ENCODE results near the gene LRRC46.

LRRC46 gene

DNA sequence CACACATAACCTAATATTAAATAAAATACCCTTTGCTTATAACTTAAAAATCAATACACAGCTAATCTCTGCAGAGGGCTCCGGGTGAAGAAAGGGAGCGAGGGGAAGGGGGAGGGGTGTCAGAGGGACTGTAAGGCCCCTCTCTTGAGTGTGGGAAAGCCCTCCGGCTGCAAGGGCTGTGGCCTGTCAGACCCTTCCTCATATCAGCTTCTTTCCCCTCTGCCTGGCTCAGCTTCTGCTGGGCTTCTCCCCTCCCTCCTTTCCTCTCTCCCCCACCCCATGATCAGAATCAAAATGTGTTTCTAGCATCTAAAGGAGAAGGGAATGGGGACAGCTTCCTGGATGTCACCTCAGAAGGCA lies 14.2 kb downstream of the LRRC46 start:
- DNase-seq (ENCODE audit: low read depth): no peak
- no peak overlapping the region for H3K4me3 ChIP-seq (ENCODE audit: low read depth, low read length)

DNA sequence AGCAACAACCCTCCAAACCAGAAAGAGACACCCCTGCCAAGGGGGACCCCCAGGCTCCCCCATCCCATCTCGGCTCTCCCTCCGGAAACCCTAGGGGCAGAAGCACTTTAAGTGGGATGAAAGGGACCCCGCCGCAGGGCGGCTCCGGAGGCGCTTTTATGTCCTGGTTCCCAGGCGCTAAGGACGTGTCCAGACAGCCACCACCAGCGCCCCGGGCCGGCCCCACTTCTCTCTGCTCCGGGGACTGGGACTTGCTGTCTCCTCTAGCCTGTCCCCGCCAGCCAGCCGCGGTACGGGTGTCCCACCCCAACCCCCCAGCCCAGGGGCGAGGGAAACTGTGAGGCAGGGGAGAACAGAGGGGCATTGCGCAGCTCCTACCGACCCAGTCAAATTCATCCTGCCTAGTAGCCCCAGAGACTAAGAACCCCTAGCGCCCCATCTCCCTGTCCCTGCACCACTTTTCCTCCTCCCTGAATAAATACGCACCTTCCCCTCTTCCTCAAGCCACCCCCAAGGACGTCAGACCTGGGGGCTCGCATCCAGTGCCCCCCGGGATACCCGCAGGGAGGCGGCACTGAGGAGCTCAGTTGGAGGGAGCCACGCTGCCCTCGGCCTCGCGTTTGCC lies 15.4 kb downstream of the LRRC46 start:
- H3K4me3 ChIP-seq (ENCODE audit: low read depth, low read length): peak overlapping the region; percentile 25
- no peak for DNase-seq (ENCODE audit: low read depth)

DNA sequence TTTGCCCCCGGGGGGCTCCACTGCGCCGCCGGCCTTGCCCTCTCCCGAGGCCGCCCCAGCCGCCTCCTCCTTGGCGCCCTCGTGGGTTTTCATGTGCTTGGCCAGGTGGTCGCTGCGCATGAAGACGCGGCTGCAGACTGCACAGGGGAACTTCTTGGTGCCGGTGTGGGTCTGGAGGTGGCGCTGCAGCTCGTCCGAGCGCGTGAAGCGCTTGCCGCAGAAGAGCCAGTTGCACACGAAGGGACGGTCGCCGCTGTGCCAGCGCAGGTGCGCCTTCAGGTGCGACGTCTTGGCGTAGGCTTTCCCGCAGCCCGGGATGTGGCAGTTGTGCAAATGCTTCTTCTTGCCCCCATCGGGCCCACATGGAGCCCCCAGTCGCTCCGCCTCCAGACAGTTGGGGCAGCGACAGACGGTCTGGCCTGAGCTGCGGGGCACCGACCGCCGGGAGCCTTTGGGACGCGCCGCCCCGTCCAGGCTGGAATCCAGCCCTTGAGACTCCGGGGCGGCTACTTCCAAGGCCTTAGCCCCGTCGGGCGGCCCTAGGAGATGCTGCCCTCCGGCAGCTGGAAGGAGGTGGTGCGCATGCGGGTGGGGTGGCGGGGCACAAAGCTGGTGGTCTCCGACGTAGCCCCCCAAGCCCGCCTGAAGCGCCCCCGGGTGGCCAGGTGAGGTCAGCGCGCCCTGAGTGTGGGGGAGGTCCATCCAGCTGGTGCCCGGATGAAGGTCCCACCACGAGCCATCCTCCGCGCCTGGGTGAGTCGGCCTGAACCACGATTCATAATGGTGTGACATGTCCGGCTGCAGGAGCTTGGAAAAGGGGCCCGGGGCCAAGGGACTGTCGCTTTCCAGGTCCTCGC lies 16.1 kb downstream of the LRRC46 start:
- DNase-seq (ENCODE audit: low read depth): no peak
- peak overlapping the region; percentile 25 for H3K4me3 ChIP-seq (ENCODE audit: low read depth, low read length)

DNA sequence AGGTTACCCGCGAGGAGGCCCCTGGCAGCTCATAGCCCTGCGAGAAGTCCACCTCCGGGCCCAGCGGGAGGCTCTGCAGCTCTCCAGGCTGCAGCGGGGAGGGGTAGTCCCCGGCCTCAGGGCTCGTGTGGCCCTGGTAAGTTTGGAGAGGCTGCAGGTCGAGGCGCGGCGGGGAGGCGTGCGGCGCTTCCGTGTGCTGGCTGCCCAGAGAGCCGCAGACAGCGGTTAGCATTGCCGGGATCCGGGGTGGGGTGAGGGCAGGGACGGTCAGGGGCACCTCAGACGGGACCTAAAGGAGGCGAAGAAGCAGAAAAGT lies 16.7 kb downstream of the LRRC46 start:
- DNase-seq (ENCODE audit: low read depth): no peak

DNA sequence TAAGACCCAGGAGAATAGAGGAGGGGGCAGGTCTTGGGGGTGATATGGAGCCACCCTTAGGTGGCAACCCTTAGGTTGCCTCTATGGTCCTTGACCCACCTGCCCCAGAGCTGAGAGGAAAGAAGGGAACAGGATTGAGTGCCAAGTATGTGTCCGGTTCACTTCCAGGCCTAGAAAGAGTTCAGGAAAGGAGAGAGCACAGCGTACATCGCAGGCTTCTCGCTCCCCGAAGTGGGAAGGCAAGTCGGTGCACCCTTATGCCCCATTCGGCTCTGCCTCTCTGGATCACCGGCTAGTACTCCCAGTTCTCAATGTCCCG lies 18.9 kb downstream of the LRRC46 start:
- no peak for DNase-seq (ENCODE audit: low read depth)
- peak overlapping the region; percentile 38 for H3K4me3 ChIP-seq (ENCODE audit: low read depth, low read length)

More for the DNA sequence above, 16.7 kb downstream of the LRRC46 start:
- no peak overlapping the region for H3K4me3 ChIP-seq (ENCODE audit: low read depth, low read length)

DNA sequence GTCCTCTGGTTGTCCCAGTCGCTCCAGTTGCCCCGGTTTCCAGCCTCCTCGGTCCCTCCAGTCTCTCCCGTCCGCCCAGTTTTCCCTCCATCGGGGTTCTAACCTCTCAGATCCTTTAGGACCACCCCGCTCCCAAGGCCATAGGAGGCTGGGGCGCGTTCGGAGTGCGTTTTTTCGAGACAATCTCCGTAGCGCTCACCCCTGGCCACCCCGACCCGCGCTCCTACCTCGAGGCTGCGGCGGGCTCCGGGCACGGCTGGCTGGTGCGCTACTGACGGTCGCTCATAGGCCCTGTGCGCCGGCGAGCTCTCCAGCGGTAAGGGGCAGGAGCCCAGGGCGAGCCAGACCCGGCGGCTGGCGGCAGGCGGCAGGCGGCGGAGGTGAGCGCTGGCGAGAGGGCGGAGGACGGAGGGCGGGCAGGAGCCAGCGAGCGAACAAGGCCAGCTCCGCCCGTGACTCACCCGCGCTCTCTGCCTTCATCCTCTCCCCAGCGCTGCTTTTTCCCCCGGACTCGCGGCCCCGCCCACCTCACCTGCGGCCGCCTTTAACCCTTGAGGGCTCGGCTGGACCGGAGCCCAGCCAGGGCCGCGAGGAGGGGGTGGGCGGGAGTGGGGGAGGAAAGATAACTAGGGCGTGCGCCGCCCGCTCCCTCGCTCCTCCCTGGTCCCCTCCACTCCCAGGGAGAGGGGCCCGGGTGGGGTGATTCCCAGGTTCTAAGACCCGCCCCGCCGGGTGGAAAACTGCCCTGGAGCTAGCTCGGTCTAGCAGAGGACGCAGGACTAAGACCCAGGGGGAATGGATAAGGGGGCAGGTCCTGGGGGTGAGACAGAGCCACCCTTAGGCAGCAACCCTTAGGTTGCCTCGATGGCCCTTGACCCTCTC lies 19.5 kb downstream of the LRRC46 start, which contains the start of gene SP6:
SP6 (minus strand) TSS at position 472 of the 882 bp plus-strand sequence. CDS start 2,734 bp downstream, outside the sequence.
- DNase-seq (ENCODE audit: low read depth): no peak

DNA sequence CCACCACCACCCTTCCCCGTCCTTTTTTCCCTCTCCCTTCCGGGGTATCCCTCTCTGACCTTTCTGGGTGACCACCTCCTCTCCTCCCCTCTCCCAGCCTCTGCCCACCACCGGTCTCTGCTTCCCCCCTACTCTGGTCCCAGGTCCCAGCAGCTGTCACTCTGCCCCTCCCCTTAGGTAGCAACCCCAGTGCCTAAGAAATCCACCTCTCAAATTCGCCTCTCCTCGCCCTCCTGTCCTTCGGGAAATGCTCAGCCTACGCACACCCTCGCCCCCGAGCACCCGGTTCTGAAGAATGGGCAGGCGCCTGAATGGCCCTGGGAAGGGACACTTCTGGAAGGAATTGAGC lies 20.3 kb downstream of the LRRC46 start:
- H3K4me3 ChIP-seq (ENCODE audit: low read depth, low read length): no peak overlapping the region
- DNase-seq (ENCODE audit: low read depth): no peak

More for the DNA sequence above, 19.5 kb downstream of the LRRC46 start, which contains the start of gene SP6:
- H3K4me3 ChIP-seq (ENCODE audit: low read depth, low read length): peak within 1 kb of the TSS; percentile 38

DNA sequence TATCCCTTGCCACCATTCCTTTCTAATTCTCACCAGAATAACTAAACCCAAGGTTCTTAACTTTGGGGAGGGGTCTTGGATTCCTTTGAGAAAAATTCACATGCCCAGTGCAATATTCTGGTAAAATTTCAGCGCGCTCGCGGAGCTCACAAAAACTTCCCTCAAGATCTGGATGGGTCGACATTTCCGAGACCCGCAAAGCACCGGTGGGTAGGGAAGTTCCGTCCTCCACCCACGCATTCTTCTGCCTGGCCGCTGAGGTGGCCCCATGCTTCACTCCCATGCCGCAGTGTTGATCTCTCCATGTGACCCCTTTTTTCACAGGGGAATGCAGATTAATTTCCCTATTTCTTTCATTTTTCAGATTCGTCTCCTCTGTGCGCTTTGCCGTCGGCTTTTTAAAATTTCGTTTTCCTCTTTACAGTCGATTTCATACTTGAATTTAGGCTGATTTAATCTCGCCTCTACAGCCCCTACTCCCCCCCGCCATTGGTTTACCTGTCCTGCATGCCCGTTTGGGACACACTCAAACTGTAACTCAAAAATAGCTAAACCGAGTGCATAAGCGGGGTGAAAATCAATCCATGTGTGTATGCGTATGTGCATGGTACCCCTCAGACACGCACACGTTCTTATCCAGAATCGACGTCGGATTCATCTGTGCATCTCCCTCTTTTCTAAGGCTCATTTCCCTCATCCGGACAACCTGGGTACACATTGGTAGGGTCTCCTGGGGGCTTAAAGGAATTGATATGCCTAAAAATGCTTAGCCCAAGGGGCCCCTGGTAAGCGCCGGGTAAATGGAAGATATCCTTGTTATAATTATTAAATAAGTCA lies 20.9 kb downstream of the LRRC46 start:
- DNase-seq (ENCODE audit: low read depth): no peak

DNA sequence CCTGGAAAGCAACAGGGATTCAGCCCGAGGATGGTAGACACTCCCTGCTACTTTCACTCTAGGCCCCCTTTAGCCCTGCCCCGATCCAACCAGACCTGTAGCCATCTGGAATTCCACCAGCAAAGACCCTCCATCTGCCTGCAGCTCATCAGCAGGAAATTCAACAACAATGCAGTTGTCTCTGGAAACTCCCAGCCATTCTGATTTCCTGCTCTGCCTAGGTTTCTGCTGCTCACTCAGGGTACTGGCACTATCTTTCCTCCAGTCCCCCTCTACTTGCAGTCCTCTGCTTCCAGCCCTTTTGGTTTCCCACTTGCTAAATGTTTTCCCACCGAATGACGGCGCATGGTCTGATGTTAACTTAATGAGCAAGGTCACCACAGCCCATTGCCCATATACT lies 22.1 kb downstream of the LRRC46 start:
- H3K4me3 ChIP-seq (ENCODE audit: low read depth, low read length): no peak overlapping the region
- no peak for DNase-seq (ENCODE audit: low read depth)

More for the DNA sequence above, 20.9 kb downstream of the LRRC46 start:
- no peak overlapping the region for H3K4me3 ChIP-seq (ENCODE audit: low read depth, low read length)

DNA sequence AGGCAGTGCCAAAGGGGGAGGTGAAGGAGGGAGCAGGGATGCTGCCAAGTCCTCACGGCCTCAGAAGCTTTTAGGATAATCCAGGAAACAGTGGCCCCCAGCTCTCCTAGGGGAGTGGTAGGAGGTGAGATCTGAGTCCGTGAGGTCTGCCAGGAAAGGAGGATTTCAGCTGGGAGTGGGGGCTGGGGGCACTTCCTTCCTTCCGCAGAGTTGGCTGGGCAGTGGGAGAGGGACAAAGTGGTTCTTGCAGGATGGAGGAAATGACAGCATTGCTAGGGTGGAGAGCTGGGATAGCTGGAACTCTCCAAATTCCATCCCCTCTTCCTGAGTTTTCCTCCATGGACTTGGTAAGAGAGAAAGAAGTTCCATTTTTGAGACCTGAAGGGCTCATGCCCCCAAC lies 24.3 kb downstream of the LRRC46 start:
- DNase-seq (ENCODE audit: low read depth): no peak
- H3K4me3 ChIP-seq (ENCODE audit: low read depth, low read length): no peak overlapping the region

DNA sequence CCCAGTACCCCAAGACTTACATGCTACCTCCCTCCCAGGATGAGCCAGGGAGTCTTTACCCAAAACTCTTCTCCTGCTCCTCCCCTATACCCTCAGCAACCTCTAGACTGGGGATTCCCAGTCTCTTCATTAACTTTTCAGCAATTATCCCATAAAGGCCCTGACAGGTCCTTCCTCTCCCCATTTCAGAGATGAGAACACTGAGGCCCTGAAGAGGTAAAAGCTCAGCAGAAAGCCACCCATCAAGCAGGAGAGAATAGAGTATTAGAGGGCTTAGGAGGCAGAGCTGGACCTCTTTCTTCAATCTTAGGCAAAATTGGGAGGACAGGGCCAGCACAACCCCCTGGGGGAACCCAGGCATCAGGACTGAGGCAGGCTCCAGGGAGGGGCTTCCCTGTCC lies 25.4 kb downstream of the LRRC46 start:
- H3K4me3 ChIP-seq (ENCODE audit: low read depth, low read length): no peak overlapping the region
- DNase-seq (ENCODE audit: low read depth): no peak

DNA sequence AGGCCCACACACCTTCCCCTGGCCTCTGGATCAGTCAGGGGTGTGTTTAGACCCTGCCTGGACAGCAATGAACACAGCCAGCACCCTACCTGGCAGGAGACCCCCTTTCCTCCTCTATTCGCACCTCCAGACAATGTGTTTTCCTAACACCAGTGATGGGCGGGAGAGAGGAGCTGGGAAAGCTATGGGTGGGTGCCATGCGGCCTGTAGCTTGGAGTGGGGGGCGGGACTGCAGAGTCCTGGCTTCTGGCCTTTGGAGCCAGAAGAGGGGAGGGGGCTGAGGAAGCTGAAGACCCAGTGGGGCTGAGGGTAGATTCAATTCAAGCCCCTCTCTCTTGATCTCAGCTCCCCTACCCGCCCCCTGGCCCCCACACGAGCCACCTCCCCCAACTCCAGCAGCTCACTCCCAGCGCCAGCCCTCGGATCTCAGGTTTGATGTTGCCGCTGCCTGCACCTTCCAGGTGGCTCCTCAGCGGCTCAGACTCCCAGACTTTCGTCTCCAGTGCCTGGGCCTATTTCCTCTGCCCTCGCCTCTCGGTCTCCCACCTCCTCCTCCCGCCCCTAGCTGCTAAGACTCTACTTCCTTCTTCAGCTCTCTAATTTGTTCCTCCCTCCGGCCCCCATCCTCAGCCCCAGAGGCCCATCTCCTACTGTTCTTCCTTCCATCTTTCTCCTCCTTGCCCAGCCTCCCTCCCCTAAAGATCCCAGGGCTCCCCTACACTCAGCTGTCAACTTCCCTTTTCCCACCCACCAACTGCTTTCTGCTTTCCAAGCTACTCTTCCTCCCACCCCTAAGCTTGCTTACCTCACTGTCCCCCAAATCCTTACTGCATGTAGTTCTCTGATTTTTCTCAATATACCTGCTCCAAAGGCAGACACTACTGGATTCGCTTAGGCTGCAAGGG lies 26.3 kb downstream of the LRRC46 start:
- no peak overlapping the region for H3K4me3 ChIP-seq (ENCODE audit: low read depth, low read length)
- no peak for DNase-seq (ENCODE audit: low read depth)

DNA sequence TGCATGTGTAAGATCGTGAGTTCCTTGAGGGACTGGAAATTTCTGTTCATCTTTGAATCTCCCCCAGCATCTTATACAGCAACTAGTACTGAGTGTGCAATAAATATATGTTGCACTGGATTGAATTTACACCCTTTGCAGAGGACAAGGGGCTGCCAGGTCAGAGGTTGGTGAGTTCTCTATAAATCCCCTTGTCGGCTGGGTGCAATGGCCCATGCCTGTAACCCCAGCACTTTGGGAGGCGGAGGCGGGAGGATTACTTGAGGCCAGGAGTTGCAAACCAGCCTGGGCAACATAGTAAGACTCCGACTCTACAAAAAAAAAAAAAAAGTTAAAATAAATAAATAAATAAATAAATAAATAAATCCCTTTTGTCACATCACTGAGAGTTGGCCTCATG lies 28.9 kb downstream of the LRRC46 start:
- DNase-seq (ENCODE audit: low read depth): no peak

DNA sequence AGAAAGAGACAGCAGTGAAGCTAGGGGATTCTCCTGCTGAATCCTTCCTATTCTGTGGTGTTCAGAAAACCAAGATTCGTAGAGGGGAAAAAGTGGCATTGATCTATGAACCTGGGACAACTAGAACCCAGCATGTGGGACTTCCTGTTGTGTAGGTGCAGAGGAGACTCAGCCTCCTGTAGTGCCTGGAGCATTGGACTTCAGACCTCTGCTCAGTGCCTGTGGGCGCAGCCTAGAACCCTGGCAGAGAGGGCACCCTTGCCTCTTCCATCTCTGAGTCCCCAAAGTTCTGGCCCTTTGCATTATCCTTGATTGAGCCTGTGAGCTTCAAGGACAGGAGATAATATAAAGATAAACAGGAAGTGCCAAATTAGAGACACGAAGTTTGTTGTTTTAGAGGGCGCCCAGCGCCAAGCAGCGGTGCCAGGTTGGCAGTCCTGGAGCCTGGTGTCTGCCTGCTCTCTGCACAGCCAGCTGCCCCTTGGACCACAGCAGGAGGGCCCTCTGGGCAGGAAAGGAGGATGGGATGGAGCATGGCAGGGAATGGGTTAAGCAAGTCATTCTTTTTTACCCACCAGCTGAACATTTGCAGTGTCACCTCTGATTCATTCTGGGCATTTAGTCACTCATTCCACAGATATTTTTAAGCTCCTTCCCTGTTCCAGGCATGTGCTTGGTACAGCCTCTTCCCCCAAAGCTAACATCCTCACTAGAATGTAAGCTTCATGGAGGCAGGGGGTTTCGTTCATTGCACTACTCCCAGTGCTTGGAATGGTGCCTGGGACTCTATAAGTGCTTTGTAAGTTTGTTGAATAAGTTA lies 31.4 kb downstream of the LRRC46 start:
- H3K4me3 ChIP-seq (ENCODE audit: low read depth, low read length): no peak overlapping the region
- no peak for DNase-seq (ENCODE audit: low read depth)

More for the DNA sequence above, 28.9 kb downstream of the LRRC46 start:
- H3K4me3 ChIP-seq (ENCODE audit: low read depth, low read length): no peak overlapping the region

DNA sequence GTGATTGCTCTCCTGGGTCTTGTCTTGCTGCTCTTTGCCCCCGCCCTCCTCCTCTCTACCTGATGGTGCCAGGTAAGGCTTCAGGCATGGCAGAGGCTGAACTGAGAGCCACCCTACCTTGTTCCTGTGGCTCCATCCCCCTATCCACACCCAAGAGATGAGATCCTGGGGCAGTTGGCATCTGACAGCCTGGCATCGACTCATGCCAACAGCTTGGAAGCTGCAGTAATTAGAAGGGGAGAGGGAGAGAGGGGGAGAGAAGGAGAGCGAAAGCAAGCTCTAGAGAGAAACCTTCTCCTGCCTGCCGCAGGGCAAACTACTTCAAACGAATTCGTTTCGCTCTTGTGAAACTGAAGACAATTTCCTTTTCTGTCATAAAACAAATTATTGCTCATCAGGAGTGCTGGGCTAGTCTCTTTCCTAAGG lies 33.3 kb downstream of the LRRC46 start:
- H3K4me3 ChIP-seq (ENCODE audit: low read depth, low read length): no peak overlapping the region
- no peak for DNase-seq (ENCODE audit: low read depth)

DNA sequence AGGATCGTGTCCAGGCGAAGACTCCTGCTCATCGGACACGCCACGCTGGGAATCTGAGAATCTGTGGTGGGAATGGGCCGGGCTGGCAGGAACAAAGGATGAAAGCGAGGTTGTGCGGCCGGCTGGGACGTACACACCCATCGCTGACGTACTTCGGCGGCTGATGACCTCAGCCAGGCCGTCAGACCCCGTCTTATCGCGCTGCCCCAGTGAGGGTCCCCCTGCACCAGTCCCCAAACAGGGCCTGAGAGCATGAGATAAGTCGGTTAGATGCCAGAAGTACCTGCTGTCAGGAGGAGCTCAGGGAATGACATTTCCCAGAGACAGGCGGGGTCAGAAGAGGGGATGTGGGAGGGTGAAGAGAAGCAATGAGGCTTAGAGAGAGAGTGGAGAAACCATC lies 35.5 kb downstream of the LRRC46 start:
- H3K4me3 ChIP-seq (ENCODE audit: low read depth, low read length): no peak overlapping the region
- no peak for DNase-seq (ENCODE audit: low read depth)

DNA sequence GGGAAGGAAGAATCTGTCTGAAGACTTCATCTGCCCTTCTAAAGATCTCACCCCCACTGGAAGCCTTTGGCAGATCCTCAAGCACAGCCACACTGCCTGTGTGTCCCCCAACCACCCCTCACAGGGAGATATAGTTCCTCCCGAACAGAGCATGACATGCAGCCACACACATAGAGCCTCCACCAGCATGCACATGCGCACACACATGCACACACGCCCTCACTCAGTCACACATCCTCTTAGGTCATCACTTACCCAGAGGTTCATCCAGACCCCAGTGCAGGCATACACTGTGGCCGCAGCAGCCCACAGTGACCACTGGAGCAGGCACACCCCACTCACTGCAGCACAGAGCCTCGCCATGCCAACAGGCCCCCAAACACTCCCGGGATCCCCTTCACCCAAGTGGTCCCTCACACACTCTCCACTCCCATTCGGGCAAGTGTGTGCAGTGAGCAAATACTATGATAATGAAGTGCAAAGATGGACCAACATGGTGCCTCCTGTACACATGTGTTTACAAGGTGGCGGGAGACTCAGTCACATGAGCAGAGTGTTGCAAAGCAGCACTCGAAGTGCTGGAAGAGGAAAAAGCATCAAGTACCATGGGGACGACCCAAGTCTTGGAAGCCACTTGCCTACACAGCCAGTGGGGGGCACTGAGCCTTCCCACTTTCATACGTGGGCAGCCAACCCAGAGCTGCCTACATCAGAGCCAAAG lies 36.5 kb downstream of the LRRC46 start:
- no peak overlapping the region for H3K4me3 ChIP-seq (ENCODE audit: low read depth, low read length)
- no peak for DNase-seq (ENCODE audit: low read depth)
